GM12865 (cell line): ENCODE results near the gene JAZF1.

ENCODE experiments used
- DNase-seq: peaks from one replicate; pipeline ENCODE4 v3.0.0; 2010; ENCODE audit warnings: low read depth
- H3K4me3 ChIP-seq: 2 replicates; pipeline ENCODE4 v1.5.1; 2011; ENCODE audit warnings: mild to moderate bottlenecking, low read depth, low read length, control low read depth
- TF ChIP-seq, protein P1 (sequence below): IDR thresholded peaks from 2 replicates; pipeline ENCODE4 v1.5.1; 2011; ENCODE audit warnings: low read length, control low read depth, low read depth, inconsistent platforms; ENCODE audit not compliant: insufficient read depth; ENCODE audit errors: missing control alignments

JAZF1 gene

GRCh38 chr7:28160551-28160991 lies 20.0 kb downstream of the JAZF1 start:
- TF ChIP-seq, protein P1, sequence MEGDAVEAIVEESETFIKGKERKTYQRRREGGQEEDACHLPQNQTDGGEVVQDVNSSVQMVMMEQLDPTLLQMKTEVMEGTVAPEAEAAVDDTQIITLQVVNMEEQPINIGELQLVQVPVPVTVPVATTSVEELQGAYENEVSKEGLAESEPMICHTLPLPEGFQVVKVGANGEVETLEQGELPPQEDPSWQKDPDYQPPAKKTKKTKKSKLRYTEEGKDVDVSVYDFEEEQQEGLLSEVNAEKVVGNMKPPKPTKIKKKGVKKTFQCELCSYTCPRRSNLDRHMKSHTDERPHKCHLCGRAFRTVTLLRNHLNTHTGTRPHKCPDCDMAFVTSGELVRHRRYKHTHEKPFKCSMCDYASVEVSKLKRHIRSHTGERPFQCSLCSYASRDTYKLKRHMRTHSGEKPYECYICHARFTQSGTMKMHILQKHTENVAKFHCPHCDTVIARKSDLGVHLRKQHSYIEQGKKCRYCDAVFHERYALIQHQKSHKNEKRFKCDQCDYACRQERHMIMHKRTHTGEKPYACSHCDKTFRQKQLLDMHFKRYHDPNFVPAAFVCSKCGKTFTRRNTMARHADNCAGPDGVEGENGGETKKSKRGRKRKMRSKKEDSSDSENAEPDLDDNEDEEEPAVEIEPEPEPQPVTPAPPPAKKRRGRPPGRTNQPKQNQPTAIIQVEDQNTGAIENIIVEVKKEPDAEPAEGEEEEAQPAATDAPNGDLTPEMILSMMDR: no peak
- no peak overlapping the region for H3K4me3 ChIP-seq
- no peak for DNase-seq

DNA sequence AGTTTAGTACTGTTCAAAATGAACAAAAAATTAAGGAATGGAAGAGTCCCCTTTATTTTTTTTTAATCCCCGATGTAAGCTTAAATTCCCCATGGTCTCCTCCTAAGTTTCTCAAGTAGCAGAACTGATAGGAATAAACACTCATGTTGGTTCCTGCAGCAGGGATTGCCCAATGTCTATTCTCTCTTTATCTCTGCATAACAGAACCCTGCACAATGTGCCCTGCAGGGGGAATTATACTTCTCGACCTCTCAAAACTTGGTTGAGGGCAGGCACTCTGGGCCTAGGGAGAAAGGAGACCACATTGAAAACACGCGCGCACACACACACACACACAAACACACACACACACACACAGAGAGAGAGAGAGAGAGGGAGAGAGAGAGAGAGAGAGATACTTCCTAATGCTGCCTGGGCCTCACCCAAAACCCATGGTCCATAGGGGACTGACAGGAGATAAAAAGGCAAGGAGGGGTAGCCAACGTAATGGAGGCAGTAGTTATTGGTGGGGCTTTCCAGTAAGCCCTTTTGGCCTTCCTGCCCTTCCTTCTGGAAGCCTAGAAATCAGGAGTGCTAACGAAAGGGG lies 22.7 kb downstream of the JAZF1 start:
- no peak overlapping the region for H3K4me3 ChIP-seq
- TF ChIP-seq, protein P1: no peak

GRCh38 chr7:28157076-28157745 lies 23.4 kb downstream of the JAZF1 start:
- H3K4me3 ChIP-seq: no peak overlapping the region
- DNase-seq: no peak
- TF ChIP-seq, protein P1: no peak

More for the DNA sequence above, 22.7 kb downstream of the JAZF1 start:
- DNase-seq: no peak

- DNase-seq: no peak
- no peak overlapping the region for H3K4me3 ChIP-seq
- TF ChIP-seq, protein P1: no peak
Measured at GRCh38 chr7:28156401-28156800, 24.2 kb downstream of the JAZF1 start.

GRCh38 chr7:28155964-28156363 lies 24.6 kb downstream of the JAZF1 start:
- TF ChIP-seq, protein P1: no peak
- no peak for DNase-seq
- H3K4me3 ChIP-seq: no peak overlapping the region

DNA sequence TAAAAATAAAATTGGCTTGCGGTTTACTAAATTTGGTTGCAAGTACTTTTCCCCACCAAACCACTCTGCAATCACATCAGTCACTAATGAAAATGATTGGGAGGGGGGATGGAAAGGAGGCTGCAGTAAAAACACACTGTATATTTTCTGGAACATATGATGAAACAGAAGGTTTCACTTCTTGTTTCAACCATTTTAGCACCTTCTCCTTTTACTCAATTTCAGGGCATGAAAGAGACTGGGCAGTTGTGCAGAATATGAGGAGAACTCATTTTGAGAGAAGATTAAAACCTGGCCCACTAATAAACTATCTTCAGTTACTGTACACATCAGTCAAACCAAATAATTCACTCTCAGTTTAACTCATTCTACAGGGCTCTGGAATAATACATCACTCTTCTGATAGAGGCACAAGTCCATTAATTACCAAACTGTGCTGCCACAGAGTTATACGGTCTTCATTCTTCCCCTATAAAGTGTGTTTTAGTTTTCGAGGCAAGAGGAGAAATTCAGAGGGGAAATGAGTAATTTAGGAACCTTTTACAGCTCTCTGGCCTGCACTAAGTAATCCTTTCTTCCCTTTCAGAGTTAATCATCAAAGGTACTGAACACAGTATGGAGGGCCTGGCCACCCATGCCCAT lies 25.5 kb downstream of the JAZF1 start:
- H3K4me3 ChIP-seq: no peak overlapping the region
- TF ChIP-seq, protein P1: no peak
- peak; percentile 65 for DNase-seq
